HG03575 (cell line): ENCODE measurements around the gene PCDH9.

ENCODE experiments used
- ATAC-seq: cut with Tn5 transposase; IDR thresholded peaks from one replicate; pipeline ENCODE4 v1.9.1; 2021; ENCODE audit not compliant: unreplicated experiment, insufficient number of reproducible peaks, low FRiP score; ENCODE audit errors: extremely low read depth

Gene PCDH9

DNA sequence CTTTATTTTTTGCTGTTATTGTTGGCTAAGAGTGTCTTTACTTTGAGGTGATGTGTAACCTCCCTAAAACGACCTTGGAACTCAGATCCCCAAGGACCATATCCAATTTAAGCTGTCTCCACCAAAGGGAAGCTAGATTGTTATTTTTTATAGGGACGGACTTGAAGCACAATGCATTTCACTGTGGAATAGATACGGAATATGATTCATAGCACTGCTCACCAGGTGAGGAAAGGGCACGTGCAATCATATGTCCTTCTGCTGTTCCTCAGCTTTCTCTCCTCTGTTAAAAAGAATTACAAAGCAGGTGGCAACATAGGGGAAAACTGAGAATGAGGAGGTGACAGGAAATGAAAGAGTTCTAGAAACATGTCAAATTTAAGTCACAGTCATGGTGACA, 679.0 kb downstream of the PCDH9 start:
- ATAC-seq = no peak

DNA sequence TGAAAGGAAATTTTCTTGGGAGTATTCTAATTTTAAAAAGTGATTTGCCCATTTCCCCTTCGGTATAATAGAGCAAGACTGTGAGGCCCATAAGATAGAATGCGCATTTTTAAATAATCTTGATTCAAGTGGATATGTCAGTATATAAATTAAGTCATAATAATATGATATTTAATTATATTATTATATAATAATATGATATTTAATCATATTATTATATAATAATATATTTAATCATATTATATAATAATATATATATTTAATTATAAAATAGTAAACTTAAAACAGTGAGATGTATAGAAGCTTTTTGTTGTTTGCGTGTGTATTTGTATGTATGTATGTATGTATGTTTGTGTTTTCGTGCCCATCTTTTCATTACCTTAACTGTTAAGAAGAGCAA, 682.5 kb downstream of the PCDH9 start:
- no peak for ATAC-seq

GRCh38 chr13:66546534-66547379, 683.4 kb downstream of the PCDH9 start:
- ATAC-seq = no peak

DNA sequence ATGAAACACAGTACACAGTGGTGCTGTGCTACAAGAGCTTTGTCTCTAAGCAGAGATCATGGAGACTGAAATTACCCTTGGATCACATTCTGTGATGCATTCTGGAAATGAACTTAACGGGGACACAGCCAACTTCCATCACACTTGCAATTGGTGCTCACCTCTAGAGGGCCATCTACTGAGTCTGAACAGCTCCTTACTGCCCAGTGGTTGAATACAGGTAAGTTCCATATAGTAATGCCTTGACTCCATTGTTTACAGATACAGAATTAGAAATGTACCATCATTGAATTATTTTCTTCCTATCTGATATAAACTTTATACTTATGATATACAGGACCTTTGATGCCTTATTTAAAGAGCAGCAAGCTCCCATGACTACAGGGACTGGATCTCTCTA, 686.4 kb downstream of the PCDH9 start:
- no peak for ATAC-seq

- ATAC-seq = no peak
Measured at GRCh38 chr13:66537417-66537816, 692.7 kb downstream of the PCDH9 start.

DNA sequence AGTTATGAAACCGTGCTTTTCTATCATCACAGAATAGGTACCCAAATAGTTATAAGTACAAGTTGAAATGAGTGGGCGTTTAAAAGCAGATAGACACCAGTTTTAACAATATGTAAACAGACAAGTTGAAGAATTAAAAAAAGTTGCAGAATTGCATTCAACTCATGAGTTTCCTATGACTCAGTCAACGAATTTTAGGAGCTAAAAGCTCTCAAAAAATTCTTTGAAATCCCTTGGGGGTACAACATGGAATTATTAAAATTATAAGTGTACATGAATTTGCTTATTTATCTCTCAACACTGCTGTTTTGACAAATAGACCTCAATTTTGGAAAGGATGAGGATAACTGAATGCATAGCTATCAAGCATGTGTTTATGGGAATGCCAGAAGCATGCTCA, 693.4 kb downstream of the PCDH9 start:
- ATAC-seq = no peak

DNA sequence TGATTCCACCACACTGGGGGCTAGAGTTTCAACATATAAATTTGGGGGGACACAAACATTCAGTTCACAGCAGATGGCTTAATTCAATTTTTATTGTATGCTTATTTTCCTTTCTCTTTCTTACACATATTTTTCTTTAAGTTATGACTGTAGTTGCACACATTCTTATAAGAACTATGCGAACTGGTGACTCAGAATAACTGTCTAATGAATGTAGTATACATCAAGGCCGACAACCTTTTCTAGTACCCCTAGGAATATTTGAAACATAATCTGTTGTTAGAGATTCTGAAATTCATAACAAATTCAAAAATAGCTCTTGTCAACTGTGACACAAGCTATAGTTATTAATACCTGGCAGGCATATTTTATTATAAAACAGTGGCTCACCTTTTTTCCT, 695.6 kb downstream of the PCDH9 start:
- ATAC-seq = no peak

DNA sequence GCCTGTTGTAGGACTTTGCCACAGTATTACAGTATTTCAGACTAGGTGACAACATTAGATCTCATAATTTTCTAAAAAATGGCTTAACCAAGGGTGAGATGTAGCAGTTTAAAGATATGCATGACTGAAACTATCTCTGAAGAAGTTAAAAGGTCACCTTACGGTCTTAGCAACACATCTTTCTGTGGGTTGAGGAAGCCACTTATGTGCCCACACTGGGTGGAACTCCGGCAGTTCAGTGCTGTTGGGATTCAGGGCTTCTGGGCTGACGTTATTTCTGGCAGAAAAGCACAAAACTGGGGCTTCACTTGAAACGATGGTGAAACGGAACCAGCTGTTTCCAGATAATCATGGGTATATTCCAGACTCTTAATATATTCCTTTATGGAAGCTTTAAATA, 697.3 kb downstream of the PCDH9 start:
- no peak for ATAC-seq

- ATAC-seq = no peak
Measured at GRCh38 chr13:66532146-66532545, 698.0 kb downstream of the PCDH9 start.

GRCh38 chr13:66530686-66531085, 699.5 kb downstream of the PCDH9 start:
- no peak for ATAC-seq

DNA sequence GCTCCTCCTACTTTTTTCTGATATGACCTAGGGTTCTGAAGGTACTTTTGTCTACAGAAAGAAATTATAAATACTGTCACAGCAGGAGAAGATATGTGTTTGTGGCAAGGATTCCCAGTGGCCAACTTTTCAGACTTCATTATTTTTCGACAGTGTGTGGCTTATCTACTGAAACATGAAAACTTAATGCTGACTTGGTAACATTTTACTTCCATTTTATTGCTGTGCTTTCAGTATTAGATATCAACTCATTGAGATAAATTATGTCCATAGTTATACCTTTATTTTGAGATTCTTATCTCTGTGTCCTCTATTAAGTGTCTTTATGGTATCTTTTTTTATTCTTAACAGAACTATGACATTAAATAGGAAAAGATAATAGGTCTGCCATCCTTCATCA, 700.0 kb downstream of the PCDH9 start:
- ATAC-seq = no peak

GRCh38 chr13:66528944-66529576, 701.1 kb downstream of the PCDH9 start:
- no peak for ATAC-seq

DNA sequence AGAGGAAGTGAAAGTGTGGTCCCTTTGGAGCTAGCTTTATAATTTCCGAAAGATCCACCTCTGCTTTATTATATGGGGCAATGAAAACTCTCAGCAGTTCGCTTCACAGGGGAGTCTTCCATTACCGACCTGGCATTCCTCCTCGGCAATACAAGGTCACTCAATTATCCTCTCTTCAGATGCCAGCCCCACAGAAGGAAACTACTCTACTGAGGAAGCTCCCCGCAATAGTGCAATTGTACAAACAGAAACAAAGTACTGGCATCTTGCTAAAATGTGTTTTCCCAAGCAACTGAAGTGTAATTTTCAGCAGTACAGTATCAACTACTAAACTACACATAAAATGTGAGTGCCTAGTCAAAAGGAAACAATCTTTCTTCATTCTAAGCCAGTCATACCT, 702.0 kb downstream of the PCDH9 start:
- no peak for ATAC-seq

GRCh38 chr13:66520511-66521355, 709.4 kb downstream of the PCDH9 start:
- ATAC-seq = no peak

DNA sequence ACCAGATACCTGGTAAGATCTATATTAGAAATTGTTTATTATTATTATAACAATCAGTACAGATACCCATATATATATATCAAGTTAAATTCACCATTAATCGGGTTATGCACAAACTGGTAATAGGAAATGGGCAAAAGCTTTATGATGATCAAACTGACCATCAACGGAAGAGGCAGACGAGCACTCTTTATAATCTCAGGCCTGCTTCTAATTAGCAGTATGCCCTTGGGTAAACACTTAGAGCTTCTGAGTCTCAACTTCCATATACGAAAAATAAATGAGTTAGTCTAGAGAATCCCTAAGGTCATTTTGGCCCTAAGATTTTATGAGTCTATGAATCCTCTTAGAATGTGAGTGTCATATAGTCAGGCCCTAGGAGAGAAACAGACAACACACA, 710.9 kb downstream of the PCDH9 start:
- ATAC-seq = no peak

DNA sequence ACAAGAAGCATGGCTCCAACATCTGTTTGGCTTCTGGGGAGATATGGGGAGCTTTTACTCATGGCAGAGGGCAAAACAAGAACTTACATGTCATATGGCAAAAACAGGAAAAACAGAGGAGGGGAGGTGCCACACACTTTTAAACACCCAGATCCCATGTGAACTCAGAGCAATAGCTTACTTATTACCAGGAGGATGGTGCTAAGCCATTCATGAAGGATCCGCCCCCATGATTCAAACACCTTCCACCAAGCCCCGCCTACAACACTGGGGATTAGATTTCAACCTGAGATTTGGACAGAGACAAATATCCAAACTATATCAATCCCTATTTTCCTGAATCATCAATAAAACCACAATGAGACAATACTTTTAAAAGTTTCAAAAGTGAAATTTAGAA, 712.1 kb downstream of the PCDH9 start:
- no peak for ATAC-seq

- ATAC-seq = no peak
Measured at GRCh38 chr13:66513728-66514127, 716.4 kb downstream of the PCDH9 start.

GRCh38 chr13:66509175-66509574, 721.0 kb downstream of the PCDH9 start:
- ATAC-seq = no peak

GRCh38 chr13:66508153-66508909, 721.8 kb downstream of the PCDH9 start:
- no peak for ATAC-seq
